ENCODE measurements around the gene CDO1. TPM values are rescaled to one million over a fixed set of nuclear protein-coding genes. Genes with fewer than 3 reads are reported as not detected.

CDO1 gene
- total RNA-seq, 4 donors from 2014 or later, result 127 to 207 (median 152) TPM

DNA sequence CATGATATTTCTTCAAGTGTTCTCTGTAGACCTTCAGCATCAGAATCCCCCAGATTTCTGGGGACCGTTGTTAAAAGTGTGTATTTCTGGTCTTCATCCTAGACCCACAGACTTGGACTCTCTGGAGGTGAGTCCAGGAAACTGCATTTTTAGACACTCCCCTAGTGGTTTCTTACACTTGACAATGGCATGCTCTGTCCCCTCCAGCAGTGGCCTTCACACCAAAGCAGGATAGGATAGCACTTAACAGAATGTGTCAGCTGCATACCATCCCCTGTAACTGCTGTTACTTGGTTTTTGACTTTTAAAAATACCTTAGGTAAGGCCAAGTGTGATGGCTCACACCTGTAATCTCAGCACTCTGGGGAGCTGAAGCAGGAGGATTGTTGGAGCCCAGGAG, 20.8 kb downstream of the CDO1 start:
- TF ChIP-seq, protein P1, sequence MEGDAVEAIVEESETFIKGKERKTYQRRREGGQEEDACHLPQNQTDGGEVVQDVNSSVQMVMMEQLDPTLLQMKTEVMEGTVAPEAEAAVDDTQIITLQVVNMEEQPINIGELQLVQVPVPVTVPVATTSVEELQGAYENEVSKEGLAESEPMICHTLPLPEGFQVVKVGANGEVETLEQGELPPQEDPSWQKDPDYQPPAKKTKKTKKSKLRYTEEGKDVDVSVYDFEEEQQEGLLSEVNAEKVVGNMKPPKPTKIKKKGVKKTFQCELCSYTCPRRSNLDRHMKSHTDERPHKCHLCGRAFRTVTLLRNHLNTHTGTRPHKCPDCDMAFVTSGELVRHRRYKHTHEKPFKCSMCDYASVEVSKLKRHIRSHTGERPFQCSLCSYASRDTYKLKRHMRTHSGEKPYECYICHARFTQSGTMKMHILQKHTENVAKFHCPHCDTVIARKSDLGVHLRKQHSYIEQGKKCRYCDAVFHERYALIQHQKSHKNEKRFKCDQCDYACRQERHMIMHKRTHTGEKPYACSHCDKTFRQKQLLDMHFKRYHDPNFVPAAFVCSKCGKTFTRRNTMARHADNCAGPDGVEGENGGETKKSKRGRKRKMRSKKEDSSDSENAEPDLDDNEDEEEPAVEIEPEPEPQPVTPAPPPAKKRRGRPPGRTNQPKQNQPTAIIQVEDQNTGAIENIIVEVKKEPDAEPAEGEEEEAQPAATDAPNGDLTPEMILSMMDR (IDR thresholded peaks at IDR 0.05), result no peak
- ATAC-seq (ENCODE audit: low FRiP score), result no peak
- no peak for DNase-seq (ENCODE audit: low spot score)

DNA sequence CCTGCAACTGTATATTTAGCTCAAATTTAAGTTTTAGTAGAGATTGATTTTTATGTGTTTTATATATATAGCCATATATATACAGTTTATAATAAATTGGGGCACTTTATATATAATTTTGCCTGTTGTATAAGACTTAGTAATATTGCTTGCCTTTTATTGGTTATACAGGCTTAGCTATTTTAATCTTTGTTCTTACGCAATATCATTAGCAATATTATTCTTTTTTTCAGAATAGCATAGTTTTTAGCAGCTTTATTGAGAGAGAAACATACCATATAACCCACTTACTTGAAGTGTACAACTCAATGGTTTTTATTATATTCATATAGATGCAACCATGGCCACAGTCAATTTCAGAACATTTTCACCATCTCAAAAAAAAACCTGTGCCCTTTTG, 28.0 kb downstream of the CDO1 start:
- TF ChIP-seq, protein P1 (IDR thresholded peaks at IDR 0.05), result no peak
- DNase-seq (ENCODE audit: low spot score) (no peak), ATAC-seq (ENCODE audit: low FRiP score) (no peak)

DNA sequence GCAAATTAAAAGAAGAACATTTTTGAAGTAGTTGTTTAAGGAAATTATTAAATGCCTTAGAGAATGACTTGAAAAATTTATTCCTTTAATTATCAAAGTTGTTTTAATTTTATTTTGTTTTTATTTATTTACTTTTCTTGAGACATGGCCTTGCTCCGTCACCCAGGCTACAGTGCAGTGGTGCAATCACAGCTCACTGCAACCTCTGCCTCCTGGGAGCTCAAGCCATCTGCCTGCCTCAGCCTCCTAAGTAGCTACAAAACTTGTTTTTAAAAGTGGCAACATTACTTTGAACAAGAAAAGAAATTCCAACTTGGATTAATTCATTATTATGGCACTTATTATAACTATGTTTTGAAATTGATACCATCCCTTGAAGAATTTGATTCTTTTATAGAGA, 29.0 kb downstream of the CDO1 start:
- DNase-seq (ENCODE audit: low spot score) (no peak), ATAC-seq (ENCODE audit: low FRiP score) (no peak)
- TF ChIP-seq, protein P1 (IDR thresholded peaks at IDR 0.05), result no peak

DNA sequence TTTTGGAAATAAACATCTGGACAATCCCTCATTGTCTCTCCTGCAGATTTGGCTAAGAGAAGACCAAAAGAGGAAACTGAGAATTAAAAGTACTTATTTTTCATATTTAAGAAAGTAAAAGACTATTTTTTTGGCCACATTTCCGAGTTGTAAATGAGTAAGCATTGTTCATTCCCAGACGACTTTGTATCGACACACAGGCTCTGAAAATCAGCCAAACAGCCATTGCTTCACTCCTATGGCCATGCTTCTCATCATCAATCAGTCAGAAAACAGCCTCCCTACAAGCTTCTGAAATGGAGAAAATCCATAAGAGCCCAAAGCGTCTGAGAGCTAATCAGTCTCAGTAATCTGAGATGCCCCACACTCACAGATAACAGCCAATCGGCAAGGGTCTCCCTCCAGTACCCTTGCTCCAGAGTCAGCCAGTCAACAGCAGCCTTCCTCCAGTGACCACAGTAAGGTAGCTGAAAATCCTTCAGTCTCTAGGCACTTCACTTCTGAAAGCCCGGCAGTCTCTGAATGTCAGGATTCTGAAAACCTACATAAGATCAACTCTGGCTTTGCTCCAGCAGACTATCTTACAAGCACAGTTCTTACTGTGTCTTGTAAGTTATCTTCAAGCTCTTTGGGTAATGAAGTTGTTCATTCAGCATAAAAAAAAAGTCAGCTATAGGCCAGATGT, 30.9 kb downstream of the CDO1 start:
- no peak for ATAC-seq (ENCODE audit: low FRiP score)
- TF ChIP-seq, protein P1 (IDR thresholded peaks at IDR 0.05), result no peak
- DNase-seq (ENCODE audit: low spot score), result no peak

DNA sequence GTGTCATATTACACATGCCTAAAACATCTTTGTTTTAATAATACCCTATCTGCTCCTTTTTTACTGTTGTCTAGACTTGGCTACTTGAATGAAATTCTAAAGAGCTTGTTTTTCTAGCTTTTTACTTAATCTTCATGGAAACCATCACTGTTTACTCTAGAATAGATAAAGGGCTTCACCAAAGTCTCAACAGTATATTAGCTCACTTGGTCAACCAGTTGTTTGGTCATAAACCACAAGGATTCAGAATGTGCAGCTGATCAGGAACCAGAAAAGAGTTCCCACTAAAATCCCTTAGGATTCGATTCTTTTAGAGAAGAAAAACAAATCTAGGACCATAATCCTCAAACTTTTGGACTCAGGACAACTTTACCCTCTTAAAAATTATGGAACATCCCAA, 38.0 kb downstream of the CDO1 start:
- DNase-seq (ENCODE audit: low spot score), result no peak
- ATAC-seq (ENCODE audit: low FRiP score), result no peak
- TF ChIP-seq, protein P1 (IDR thresholded peaks at IDR 0.05), result no peak

DNA sequence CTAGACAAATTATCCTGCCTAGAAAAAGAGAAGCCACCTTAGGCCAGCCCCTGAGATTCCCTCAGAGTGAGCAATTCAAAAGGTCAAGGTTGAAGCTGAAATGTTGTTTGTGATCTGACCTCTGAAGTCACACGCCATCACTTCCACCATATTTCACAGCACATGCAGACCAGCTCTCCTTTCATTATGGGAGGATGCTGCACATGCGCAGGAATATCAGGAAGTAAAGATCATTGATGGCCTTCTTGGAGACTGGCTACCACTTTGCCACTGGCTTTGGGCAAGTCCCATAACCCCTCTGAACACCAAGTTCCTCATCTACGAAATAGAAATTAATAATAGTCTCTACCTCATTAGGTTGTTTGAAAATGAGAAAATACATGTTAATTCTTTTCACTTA, 39.5 kb downstream of the CDO1 start:
- TF ChIP-seq, protein P1 (IDR thresholded peaks at IDR 0.05), result no peak
- DNase-seq (ENCODE audit: low spot score) (no peak), ATAC-seq (ENCODE audit: low FRiP score) (no peak)

DNA sequence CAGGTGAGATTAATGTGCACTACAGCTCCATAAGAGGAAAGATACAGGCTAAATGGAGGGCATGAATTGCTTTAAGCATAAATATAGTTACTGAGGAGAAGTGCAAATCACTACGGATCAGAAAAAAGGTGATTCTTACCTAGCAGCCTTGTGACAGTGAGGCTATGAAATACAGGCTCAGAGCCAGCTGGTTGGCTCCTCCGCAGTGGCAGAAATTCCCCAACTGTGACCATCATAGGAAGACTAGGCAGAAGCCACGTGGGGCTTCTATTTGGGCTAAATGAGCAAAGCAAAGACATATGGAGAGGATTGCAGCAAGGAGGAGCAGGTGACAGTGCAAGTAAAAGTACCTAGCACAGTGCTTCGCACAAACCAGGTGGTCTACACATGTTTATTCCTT, 40.5 kb downstream of the CDO1 start:
- DNase-seq (ENCODE audit: low spot score) (no peak), ATAC-seq (ENCODE audit: low FRiP score) (no peak)
- TF ChIP-seq, protein P1 (IDR thresholded peaks at IDR 0.05), result no peak

Measured in omental fat pad (tissue), 4 donors.